Upper lobe of right lung (tissue), 1 donor: ENCODE results near the gene FN1. TPM values are rescaled to one million over a fixed set of nuclear protein-coding genes. Genes with fewer than 3 reads are reported as not detected.

Source experiments
- ATAC-seq: fragments of 200-7000 bp; cut with Tn5 transposase; one replicate; pipeline ENCODE4 v1.9.1; 2020; ENCODE audit warnings: mild to moderate bottlenecking, moderate library complexity
- DNase-seq: peaks from one replicate; pipeline ENCODE4 v3.0.0-alpha.2; 2020
- H3K27ac ChIP-seq: fragments of 200-600 bp; one replicate; pipeline ENCODE4 v1.8.0; 2022
- H3K27me3 ChIP-seq: fragments of 200-600 bp; one replicate; pipeline ENCODE4 v1.8.0; 2022; ENCODE audit warnings: mild to moderate bottlenecking
- H3K36me3 ChIP-seq: fragments of 200-600 bp; one replicate; pipeline ENCODE4 v1.8.0; 2022
- H3K4me1 ChIP-seq: fragments of 200-600 bp; one replicate; pipeline ENCODE4 v1.8.0; 2022
- H3K4me3 ChIP-seq: fragments of 200-600 bp; one replicate; pipeline ENCODE4 v1.8.0; 2022; ENCODE audit warnings: mild to moderate bottlenecking
- H3K9me3 ChIP-seq: fragments of 200-600 bp; one replicate; pipeline ENCODE4 v1.8.0; 2022
- CTCF ChIP-seq: fragments of 200-600 bp; IDR thresholded peaks from one replicate; pipeline ENCODE4 v1.8.0; 2022; ENCODE audit warnings: antibody characterized with exemption
- intact Hi-C: fragments of 100-400 bp; cut with DNase I; formaldehyde crosslinking; loops from one replicate; pipeline ENCODE4 v1.11.0; 2022
- total RNA-seq: library from RNA; stranded (reverse); fragmentation: NEBNext Ultra II Directional; extraction: Animal tissue kit (Norgen Biotek cat#: 25700); gene quantifications from one replicate; pipeline ENCODE4 v1.2.1, GENCODE V29; 2021
- donor health status: DM: no; HTN: yes; CAD: no; lungs with severe emphysema.

Gene FN1
- total RNA-seq, 1 donor from 2014 or later: 955 TPM

- intact Hi-C loops: no loop called here
- no peak for DNase-seq
- no peak overlapping the region for H3K27ac ChIP-seq
Observed at GRCh38 chr2:215356948-215357461, 78.9 kb downstream of the FN1 start.

GRCh38 chr2:215356334-215356947 lies 79.4 kb downstream of the FN1 start:
- ATAC-seq: no peak
- H3K27me3 ChIP-seq: no peaks in the 10 kb centered on the region
- intact Hi-C loops: no loop called here

More at GRCh38 chr2:215356948-215357461, 78.9 kb downstream of the FN1 start:
- no peak for ATAC-seq
- Histone ChIP-seq H3K4me3 (no peak overlapping the region), H3K4me1 (no peaks in the 10 kb centered on the region), H3K27me3 (no peaks in the 10 kb centered on the region), H3K36me3 (peaks cover 25% of the 10 kb centered on the region), H3K9me3 (no peaks in the 10 kb centered on the region)
- TF ChIP-seq CTCF: no peak

GRCh38 chr2:215355801-215356200 lies 80.1 kb downstream of the FN1 start:
- intact Hi-C loops: no loop called here
- H3K4me3 ChIP-seq: no peak overlapping the region
- H3K27ac ChIP-seq: no peak overlapping the region
- no peaks in the 10 kb centered on the region for H3K9me3 ChIP-seq
- no peak for TF ChIP-seq CTCF
- peaks cover 13% of the 10 kb centered on the region for H3K36me3 ChIP-seq
- no peak for ATAC-seq
- no peak for DNase-seq
- H3K27me3 ChIP-seq: no peaks in the 10 kb centered on the region
- no peaks in the 10 kb centered on the region for H3K4me1 ChIP-seq

More at GRCh38 chr2:215356334-215356947, 79.4 kb downstream of the FN1 start:
- Histone ChIP-seq H3K27ac (no peak overlapping the region), H3K36me3 (peaks cover 20% of the 10 kb centered on the region), H3K9me3 (no peaks in the 10 kb centered on the region), H3K4me1 (no peaks in the 10 kb centered on the region), H3K4me3 (no peak overlapping the region)
- no peak for TF ChIP-seq CTCF
- DNase-seq: no peak

GRCh38 chr2:215354771-215355695 lies 80.8 kb downstream of the FN1 start:
- no peak for TF ChIP-seq CTCF
- Histone ChIP-seq H3K27ac (no peak overlapping the region), H3K27me3 (no peaks in the 10 kb centered on the region), H3K4me3 (no peak overlapping the region), H3K4me1 (no peaks in the 10 kb centered on the region), H3K9me3 (no peaks in the 10 kb centered on the region), H3K36me3 (peaks cover 11% of the 10 kb centered on the region)
- intact Hi-C loops: no loop called here
- ATAC-seq (peak; percentile 62), DNase-seq (no peak)

- Histone ChIP-seq H3K4me1 (no peaks in the 10 kb centered on the region), H3K4me3 (no peak overlapping the region), H3K36me3 (peaks cover 26% of the 10 kb centered on the region), H3K9me3 (no peaks in the 10 kb centered on the region), H3K27me3 (no peaks in the 10 kb centered on the region), H3K27ac (no peak overlapping the region)
- ATAC-seq: no peak
- DNase-seq: no peak
- intact Hi-C loops: no loop called here
- TF ChIP-seq CTCF: no peak
Observed at GRCh38 chr2:215352602-215353001, 83.3 kb downstream of the FN1 start.
